SK-N-SH (cell line): ENCODE results near the gene RPL3. TPM values are rescaled to one million over a fixed set of nuclear protein-coding genes. Genes with fewer than 3 reads are reported as not detected.
A peak's percentile ranks its signal among the peaks of the same experiment; 100 is the strongest.

Experiments
- CTCF ChIA-PET: fragments of 300-600, 350-600 bp; formaldehyde crosslinking; extraction: SDS; loops from one replicate; lab custom pipeline; 2021; lab: Yijun Ruan, JAX
- POLR2A ChIA-PET: fragments of 350-600 bp; sonication (Branson Sonifier 250); formaldehyde crosslinking; extraction: SDS; loops from one replicate; lab custom pipeline; 2020; ENCODE audit warnings: antibody characterized with exemption, inconsistent platforms; lab: Yijun Ruan, JAX
- DNase-seq: peaks from one replicate; pipeline ENCODE4 v3.0.0; 2012
- H2AFZ ChIP-seq: fragments of 200-600 bp; sonication (generic); 2 replicates; pipeline ENCODE4 v1.8.1; 2016; ENCODE audit warnings: antibody characterized with exemption, mild to moderate bottlenecking, low read depth
- H3F3A ChIP-seq: fragments of 200-600 bp; sonication (generic); replicated peaks from 2 replicates; pipeline ENCODE3; 2016; ENCODE audit warnings: antibody characterized with exemption, mild to moderate bottlenecking; ENCODE audit not compliant: insufficient read depth
- H3K27ac ChIP-seq, 2 experiments: fragments of 200-500 bp in 1 of 2; fragments of 200-600 bp in 1 of 2; sonication (Bioruptor generic) in 1 of 2; sonication (generic), shearing (Covaris generic) in 1 of 2; 2 replicates each; pipeline versions ENCODE4 v1.5.1 to v1.6.1; 2014 to 2016; ENCODE audit warnings: low read depth in 2 of 2, inconsistent platforms in 1 of 2, low read length in 1 of 2, mild to moderate bottlenecking in 1 of 2, mixed read lengths in 1 of 2
- H3K27me3 ChIP-seq: fragments of 200-600 bp; sonication (generic), shearing (Covaris generic); 2 replicates; pipeline ENCODE4 v1.6.1; 2016; ENCODE audit warnings: mixed run types; ENCODE audit not compliant: insufficient read depth
- H3K36me3 ChIP-seq, 2 experiments: fragments of 200-500 bp in 1 of 2; fragments of 200-600 bp in 1 of 2; sonication (Bioruptor generic) in 1 of 2; sonication (generic) in 1 of 2; replicated peaks in 1 of 2; 2 replicates each; pipeline versions ENCODE3 to v1.5.1; 2014 to 2016; ENCODE audit warnings: low read length in 1 of 2, mild to moderate bottlenecking in 1 of 2; ENCODE audit not compliant: insufficient read depth in 2 of 2, control insufficient read depth in 1 of 2
- H3K4me1 ChIP-seq, 2 experiments: fragments of 200-500 bp in 1 of 2; fragments of 200-600 bp in 1 of 2; sonication (Bioruptor generic) in 1 of 2; sonication (generic), shearing (Covaris generic) in 1 of 2; 2 replicates each; pipeline versions ENCODE4 v1.5.1 to v1.6.1; 2014 to 2016; ENCODE audit warnings: low read depth in 1 of 2, low read length in 1 of 2, mixed run types in 1 of 2; ENCODE audit not compliant: insufficient read depth in 2 of 2, control insufficient read depth in 1 of 2
- H3K4me2 ChIP-seq: fragments of 200-600 bp; sonication (generic), shearing (Covaris generic); 2 replicates; pipeline ENCODE4 v1.6.1; 2017; ENCODE audit warnings: mixed run types
- H3K4me3 ChIP-seq, 2 experiments: fragments of 200-500 bp in 1 of 2; fragments of 200-600 bp in 1 of 2; sonication (Bioruptor generic) in 1 of 2; sonication (generic), shearing (Covaris generic) in 1 of 2; 2 replicates each; pipeline versions ENCODE4 v1.5.1 to v1.8.1; 2014 to 2016; ENCODE audit warnings: low read depth in 2 of 2, inconsistent platforms in 1 of 2, low read length in 1 of 2, mild to moderate bottlenecking in 1 of 2, mixed read lengths in 1 of 2, moderate library complexity in 1 of 2
- H3K79me2 ChIP-seq: fragments of 200-600 bp; sonication (generic); 2 replicates; pipeline ENCODE4 v1.8.1; 2017; ENCODE audit warnings: mild to moderate bottlenecking; ENCODE audit not compliant: insufficient read depth
- H3K9ac ChIP-seq: fragments of 200-600 bp; sonication (generic); 2 replicates; pipeline ENCODE4 v1.6.1; 2017; ENCODE audit warnings: mixed run types
- H3K9me2 ChIP-seq: fragments of 200-600 bp; sonication (generic); 2 replicates; pipeline ENCODE4 v1.6.1; 2017; ENCODE audit warnings: mixed run types
- H3K9me3 ChIP-seq: fragments of 200-600 bp; sonication (generic); 2 replicates; pipeline ENCODE4 v1.6.1; 2017; ENCODE audit warnings: mixed run types, mild to moderate bottlenecking, moderate library complexity
- H4K20me1 ChIP-seq: fragments of 200-600 bp; sonication (generic); 2 replicates; pipeline ENCODE4 v1.6.1; 2017; ENCODE audit warnings: mild to moderate bottlenecking, mixed run types; ENCODE audit not compliant: insufficient read depth
- JUND ChIP-seq: IDR thresholded peaks from 2 replicates; pipeline ENCODE4 v1.4.0; 2012
- MEF2A ChIP-seq: IDR thresholded peaks from 2 replicates; pipeline ENCODE4 v1.4.0; 2012; ENCODE audit warnings: low read depth, borderline replicate concordance
- NFIC ChIP-seq: IDR thresholded peaks from 2 replicates; pipeline ENCODE4 v1.4.0; 2012; ENCODE audit warnings: borderline replicate concordance
- RXRA ChIP-seq: IDR thresholded peaks from 2 replicates; pipeline ENCODE4 v1.4.0; 2012; ENCODE audit warnings: low read depth, mild to moderate bottlenecking, borderline replicate concordance
- TEAD4 ChIP-seq: IDR thresholded peaks from 2 replicates; pipeline ENCODE4 v1.4.0; 2012; ENCODE audit warnings: mild to moderate bottlenecking, borderline replicate concordance; ENCODE audit not compliant: insufficient read depth
- WGBS: methylation state at CpG from one replicate; pipeline ENCODE4 v1.1.6; 2017; ENCODE audit warnings: low lambda C conversion rate; 5-methylcytosine and 5-hydroxymethylcytosine counted together
- polyA plus RNA-seq, 3 experiments: library from polyadenylated mRNA; depleted of rRNA; stranded (reverse); fragments of >200 nt; gene quantifications; 2 replicates each; pipeline ENCODE4 v1.2.3, GENCODE V29; 2012
- TF ChIP-seq, protein P1 (sequence below): IDR thresholded peaks from 2 replicates; pipeline ENCODE4; 2012
- TF ChIP-seq, protein P2 (sequence below): fragments of 200-600 bp; sonication (generic); IDR thresholded peaks from 2 replicates; pipeline ENCODE4 v1.6.1; 2017; ENCODE audit warnings: antibody characterized with exemption, mild to moderate bottlenecking, moderate library complexity
- TF ChIP-seq, protein P3 (sequence below): IDR thresholded peaks from 2 replicates; pipeline ENCODE4 v1.6.1; 2012; ENCODE audit warnings: mild to moderate bottlenecking, low read depth, low read length, moderate library complexity

The RPL3 gene
- polyA plus RNA-seq, 1 of the 3 experiments (the other 2 are of a cell fraction) = 4,976 TPM

DNA sequence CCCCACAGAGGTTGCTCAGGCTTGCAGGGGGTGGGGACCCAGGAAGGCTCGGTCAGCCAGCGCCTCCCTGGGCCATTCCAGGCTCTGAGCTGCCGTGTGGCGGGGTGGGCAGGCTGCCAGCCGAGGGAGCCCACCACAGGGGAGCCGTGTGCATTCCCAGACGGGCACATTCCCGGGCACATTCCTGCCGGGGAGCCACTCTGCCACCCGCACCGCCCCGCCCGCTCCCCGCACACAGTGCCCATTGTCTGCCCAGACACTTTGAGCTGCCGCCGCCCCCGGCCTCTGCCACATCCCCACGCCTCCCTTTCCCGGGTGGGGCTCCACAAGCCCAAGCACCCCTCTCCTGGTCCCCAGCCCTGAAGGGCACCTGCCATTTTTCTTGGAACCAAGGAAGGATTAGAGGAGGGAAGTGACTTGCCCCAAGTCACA lies 27.4 kb downstream of the RPL3 start:
- ChIA-PET CTCF (no interaction called here), POLR2A (no interaction called here)
- Histone ChIP-seq H3K4me1 (peaks cover 0 to 7% of the 10 kb centered on the region in 2 experiments; a peak in 2 of 4 replicates), H2AFZ (no peak overlapping the region), H3K9me3 (no peaks in the 10 kb centered on the region), H3K9ac (0 out of 2 replicates have a peak overlapping the region, but pooled peaks have one; percentile 21), H3K79me2 (no peaks in the 10 kb centered on the region), H3K27ac (peak overlapping the region in 1 of 2 experiments; percentile 61; a peak in 2 of 4 replicates), H3F3A (no peaks in the 10 kb centered on the region), H3K4me3 (no peak overlapping the region), H3K27me3 (no peaks in the 10 kb centered on the region), H3K4me2 (peak overlapping the region; percentile 41; the same call in 1 of the 2 replicates), H3K9me2 (no peaks in the 10 kb centered on the region), H4K20me1 (no peaks in the 10 kb centered on the region), H3K36me3 (no peaks in the 10 kb centered on the region)
- no CpG with 5 or more reads among the region's 19 CpGs for WGBS
- TF ChIP-seq, protein P1, sequence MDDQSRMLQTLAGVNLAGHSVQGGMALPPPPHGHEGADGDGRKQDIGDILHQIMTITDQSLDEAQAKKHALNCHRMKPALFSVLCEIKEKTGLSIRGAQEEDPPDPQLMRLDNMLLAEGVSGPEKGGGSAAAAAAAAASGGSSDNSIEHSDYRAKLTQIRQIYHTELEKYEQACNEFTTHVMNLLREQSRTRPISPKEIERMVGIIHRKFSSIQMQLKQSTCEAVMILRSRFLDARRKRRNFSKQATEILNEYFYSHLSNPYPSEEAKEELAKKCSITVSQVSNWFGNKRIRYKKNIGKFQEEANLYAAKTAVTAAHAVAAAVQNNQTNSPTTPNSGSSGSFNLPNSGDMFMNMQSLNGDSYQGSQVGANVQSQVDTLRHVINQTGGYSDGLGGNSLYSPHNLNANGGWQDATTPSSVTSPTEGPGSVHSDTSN = no peak
- TF ChIP-seq JUND (no peak), TEAD4 (no peak), NFIC (no peak)
- no peak for DNase-seq

DNA sequence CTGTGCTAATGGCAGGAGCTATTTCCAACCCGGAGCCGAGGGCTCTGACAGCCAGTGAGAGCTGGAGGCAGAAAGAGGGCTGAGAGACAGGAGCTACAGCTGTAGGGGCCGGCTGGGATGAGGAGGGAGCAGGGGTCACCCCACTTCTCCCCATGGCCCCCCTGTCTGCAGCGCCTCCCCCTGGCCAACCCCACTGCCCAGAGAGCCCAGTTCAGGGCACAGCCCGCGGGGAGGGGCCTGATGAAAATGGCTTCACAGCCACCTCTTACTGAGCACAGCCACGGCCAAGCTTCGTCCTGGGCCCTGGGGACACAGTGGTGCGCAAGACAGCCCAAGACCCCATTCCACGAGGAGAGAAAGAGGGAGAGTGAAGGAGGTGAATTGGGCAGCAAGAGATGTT lies 27.9 kb downstream of the RPL3 start:
- WGBS = 100% methylated on average over 4 of the region's 10 CpGs
- no peaks in the 10 kb centered on the region for H3K9me3 ChIP-seq
- no peak overlapping the region for H2AFZ ChIP-seq
- H3K9me2 ChIP-seq = no peaks in the 10 kb centered on the region
- H3K27me3 ChIP-seq = no peaks in the 10 kb centered on the region
- no peaks in the 10 kb centered on the region for H4K20me1 ChIP-seq
- H3K4me2 ChIP-seq = no peak overlapping the region
- no peak overlapping the region for H3K4me3 ChIP-seq
- CTCF ChIA-PET = no interaction called here
- TF ChIP-seq MEF2A = no peak
- TF ChIP-seq, protein P2, sequence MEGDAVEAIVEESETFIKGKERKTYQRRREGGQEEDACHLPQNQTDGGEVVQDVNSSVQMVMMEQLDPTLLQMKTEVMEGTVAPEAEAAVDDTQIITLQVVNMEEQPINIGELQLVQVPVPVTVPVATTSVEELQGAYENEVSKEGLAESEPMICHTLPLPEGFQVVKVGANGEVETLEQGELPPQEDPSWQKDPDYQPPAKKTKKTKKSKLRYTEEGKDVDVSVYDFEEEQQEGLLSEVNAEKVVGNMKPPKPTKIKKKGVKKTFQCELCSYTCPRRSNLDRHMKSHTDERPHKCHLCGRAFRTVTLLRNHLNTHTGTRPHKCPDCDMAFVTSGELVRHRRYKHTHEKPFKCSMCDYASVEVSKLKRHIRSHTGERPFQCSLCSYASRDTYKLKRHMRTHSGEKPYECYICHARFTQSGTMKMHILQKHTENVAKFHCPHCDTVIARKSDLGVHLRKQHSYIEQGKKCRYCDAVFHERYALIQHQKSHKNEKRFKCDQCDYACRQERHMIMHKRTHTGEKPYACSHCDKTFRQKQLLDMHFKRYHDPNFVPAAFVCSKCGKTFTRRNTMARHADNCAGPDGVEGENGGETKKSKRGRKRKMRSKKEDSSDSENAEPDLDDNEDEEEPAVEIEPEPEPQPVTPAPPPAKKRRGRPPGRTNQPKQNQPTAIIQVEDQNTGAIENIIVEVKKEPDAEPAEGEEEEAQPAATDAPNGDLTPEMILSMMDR = peak; percentile 36
- TF ChIP-seq, all 33 proteins: peak for 1
- Histone ChIP-seq H3K36me3 (no peaks in the 10 kb centered on the region), H3F3A (no peaks in the 10 kb centered on the region), H3K79me2 (no peaks in the 10 kb centered on the region), H3K4me1 (peaks cover 0 to 7% of the 10 kb centered on the region in 2 experiments; a peak in 2 of 4 replicates), H3K9ac (no peak overlapping the region), H3K27ac (no peak overlapping the region)
- DNase-seq = no peak
- POLR2A ChIA-PET = no interaction called here

DNA sequence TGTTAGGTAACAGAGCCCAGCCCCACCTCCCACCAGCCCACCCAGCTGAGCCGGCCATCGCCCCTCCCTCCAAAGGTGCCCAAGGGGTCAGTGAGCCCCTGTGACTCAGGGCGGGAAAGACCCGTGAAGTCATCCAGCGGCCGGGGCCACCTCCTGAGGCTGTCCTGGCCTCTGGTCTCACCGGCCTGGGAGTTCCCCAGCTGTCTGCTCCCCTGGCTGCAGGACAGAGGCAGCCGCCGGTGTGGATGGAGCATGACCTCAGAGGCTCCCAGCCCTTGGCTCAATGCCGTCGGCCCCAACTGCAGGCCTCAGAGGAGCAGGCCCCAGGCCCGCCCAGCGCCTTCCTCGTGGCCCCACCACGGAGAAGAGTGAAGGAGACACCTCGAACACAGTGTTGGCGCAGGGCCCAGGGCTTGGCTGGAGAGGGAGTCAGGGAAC lies 28.7 kb downstream of the RPL3 start:
- H3K9me2 ChIP-seq = no peaks in the 10 kb centered on the region
- H3K4me1 ChIP-seq = peaks cover 0 to 7% of the 10 kb centered on the region in 2 experiments; a peak in 2 of 4 replicates
- no peaks in the 10 kb centered on the region for H3K9me3 ChIP-seq
- no peaks in the 10 kb centered on the region for H3K36me3 ChIP-seq
- no peaks in the 10 kb centered on the region for H4K20me1 ChIP-seq
- H3F3A ChIP-seq = no peaks in the 10 kb centered on the region
- H3K4me2 ChIP-seq = no peak overlapping the region
- POLR2A ChIA-PET = no interaction called here
- peak overlapping the region; percentile 35; the same call in 1 of the 2 replicates for H2AFZ ChIP-seq
- DNase-seq = no peak
- H3K27ac ChIP-seq = no peak overlapping the region
- no CpG with 5 or more reads among the region's 17 CpGs for WGBS
- CTCF ChIA-PET = no interaction called here
- H3K79me2 ChIP-seq = no peaks in the 10 kb centered on the region
- no peaks in the 10 kb centered on the region for H3K27me3 ChIP-seq
- TF ChIP-seq RXRA = peak; percentile 62; the same call in 1 of the 2 replicates
- TF ChIP-seq, protein P3, sequence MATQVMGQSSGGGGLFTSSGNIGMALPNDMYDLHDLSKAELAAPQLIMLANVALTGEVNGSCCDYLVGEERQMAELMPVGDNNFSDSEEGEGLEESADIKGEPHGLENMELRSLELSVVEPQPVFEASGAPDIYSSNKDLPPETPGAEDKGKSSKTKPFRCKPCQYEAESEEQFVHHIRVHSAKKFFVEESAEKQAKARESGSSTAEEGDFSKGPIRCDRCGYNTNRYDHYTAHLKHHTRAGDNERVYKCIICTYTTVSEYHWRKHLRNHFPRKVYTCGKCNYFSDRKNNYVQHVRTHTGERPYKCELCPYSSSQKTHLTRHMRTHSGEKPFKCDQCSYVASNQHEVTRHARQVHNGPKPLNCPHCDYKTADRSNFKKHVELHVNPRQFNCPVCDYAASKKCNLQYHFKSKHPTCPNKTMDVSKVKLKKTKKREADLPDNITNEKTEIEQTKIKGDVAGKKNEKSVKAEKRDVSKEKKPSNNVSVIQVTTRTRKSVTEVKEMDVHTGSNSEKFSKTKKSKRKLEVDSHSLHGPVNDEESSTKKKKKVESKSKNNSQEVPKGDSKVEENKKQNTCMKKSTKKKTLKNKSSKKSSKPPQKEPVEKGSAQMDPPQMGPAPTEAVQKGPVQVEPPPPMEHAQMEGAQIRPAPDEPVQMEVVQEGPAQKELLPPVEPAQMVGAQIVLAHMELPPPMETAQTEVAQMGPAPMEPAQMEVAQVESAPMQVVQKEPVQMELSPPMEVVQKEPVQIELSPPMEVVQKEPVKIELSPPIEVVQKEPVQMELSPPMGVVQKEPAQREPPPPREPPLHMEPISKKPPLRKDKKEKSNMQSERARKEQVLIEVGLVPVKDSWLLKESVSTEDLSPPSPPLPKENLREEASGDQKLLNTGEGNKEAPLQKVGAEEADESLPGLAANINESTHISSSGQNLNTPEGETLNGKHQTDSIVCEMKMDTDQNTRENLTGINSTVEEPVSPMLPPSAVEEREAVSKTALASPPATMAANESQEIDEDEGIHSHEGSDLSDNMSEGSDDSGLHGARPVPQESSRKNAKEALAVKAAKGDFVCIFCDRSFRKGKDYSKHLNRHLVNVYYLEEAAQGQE = no peak
- no peak overlapping the region for H3K4me3 ChIP-seq
- no peak overlapping the region for H3K9ac ChIP-seq
